ENCODE results near the gene USH1G. TPM values are rescaled to one million over a fixed set of nuclear protein-coding genes. Genes with fewer than 3 reads are reported as not detected.

USH1G gene
- total and polyA plus RNA-seq, 2 of the 13 experiments (the other 11 are each of a cell fraction or from before 2014, with no cell fraction given) = 0.04 TPM; not detected in 1

DNA sequence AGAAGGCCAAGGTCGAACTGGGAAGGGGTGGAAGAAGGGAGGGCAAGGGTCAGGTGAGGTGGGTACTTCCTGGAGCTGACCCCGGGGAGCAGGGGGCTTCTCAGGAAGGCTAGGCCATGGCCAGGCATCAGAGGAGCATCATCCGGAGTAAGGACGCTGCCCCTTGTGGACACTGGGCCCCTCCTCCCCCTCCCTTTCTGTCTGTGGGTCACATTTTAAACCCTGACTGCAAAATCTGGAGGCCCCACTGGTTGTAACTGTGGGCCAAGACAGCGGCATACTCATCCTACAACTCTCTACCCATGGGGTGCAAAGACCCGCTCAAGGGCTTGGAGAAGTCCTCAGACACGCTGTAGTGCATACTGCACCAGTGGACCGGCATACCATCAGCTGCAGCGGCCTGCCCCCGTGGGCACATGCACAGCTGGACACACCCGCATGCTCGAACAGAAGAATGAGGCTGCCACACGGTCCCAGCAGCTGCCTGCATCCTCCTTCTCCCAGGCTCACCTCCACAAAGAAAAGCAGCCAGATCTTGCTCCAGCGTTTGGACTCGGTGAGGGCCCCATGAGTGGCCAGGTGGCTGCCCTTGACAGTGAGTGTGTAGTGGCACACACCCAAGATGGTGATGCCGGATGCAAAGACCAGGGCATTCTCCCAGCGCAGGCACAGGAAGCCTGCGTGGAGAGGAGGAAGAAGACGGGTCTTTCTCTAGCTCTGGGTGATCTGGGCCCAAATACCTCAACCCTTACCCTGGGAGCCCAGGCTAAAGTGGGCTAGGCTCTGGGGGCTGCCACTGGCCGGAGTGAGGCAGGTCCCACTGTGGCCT lies 30.8 kb downstream of the USH1G start:
- no peak overlapping the region for H3K9ac ChIP-seq (ENCODE audit: insufficient read depth, low read depth, low read length)
- H3K36me3 ChIP-seq (replicated peaks in 1 of 2; ENCODE audit: control insufficient read depth in 1 of 2, insufficient read depth in 2 of 2, low read length in 2 of 2) = no peaks in the 10 kb centered on the region
- CTCF ChIA-PET (ENCODE audit: low intra/inter-chr PET ratio, low total read pairs) = no interaction called here
- TF ChIP-seq, protein P1, sequence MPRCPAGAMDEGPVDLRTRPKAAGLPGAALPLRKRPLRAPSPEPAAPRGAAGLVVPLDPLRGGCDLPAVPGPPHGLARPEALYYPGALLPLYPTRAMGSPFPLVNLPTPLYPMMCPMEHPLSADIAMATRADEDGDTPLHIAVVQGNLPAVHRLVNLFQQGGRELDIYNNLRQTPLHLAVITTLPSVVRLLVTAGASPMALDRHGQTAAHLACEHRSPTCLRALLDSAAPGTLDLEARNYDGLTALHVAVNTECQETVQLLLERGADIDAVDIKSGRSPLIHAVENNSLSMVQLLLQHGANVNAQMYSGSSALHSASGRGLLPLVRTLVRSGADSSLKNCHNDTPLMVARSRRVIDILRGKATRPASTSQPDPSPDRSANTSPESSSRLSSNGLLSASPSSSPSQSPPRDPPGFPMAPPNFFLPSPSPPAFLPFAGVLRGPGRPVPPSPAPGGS (CRISPR knock-in tag; IDR thresholded peaks at IDR 0.05) = 0 out of 2 replicates have a peak, but pooled peaks have one; percentile 17
- TF ChIP-seq ZMYM2 (CRISPR knock-in tag; IDR thresholded peaks at IDR 0.05) (no peak), ZNF33A (CRISPR knock-in tag; IDR thresholded peaks at IDR 0.05; ENCODE audit: borderline replicate concordance) (no peak), ARNT (IDR thresholded peaks at IDR 0.05) (no peak), NR2F6 (IDR thresholded peaks at IDR 0.05) (peak; percentile 28; the same call in 1 of the 2 replicates), NR2F6 (CRISPR knock-in tag; IDR thresholded peaks at IDR 0.05) (no peak), ZBTB7A (CRISPR knock-in tag; IDR thresholded peaks at IDR 0.05) (0 out of 2 replicates have a peak, but pooled peaks have one; percentile 19), CHD2 (IDR thresholded peaks at IDR 0.05; ENCODE audit: low read depth, low read length) (no peak), ZNF607 (CRISPR knock-in tag; IDR thresholded peaks at IDR 0.05; ENCODE audit: borderline replicate concordance) (no peak), RARA (CRISPR knock-in tag; IDR thresholded peaks at IDR 0.05) (peak; percentile 1; the same call in 1 of the 2 replicates)
- TF ChIP-seq, protein P2, sequence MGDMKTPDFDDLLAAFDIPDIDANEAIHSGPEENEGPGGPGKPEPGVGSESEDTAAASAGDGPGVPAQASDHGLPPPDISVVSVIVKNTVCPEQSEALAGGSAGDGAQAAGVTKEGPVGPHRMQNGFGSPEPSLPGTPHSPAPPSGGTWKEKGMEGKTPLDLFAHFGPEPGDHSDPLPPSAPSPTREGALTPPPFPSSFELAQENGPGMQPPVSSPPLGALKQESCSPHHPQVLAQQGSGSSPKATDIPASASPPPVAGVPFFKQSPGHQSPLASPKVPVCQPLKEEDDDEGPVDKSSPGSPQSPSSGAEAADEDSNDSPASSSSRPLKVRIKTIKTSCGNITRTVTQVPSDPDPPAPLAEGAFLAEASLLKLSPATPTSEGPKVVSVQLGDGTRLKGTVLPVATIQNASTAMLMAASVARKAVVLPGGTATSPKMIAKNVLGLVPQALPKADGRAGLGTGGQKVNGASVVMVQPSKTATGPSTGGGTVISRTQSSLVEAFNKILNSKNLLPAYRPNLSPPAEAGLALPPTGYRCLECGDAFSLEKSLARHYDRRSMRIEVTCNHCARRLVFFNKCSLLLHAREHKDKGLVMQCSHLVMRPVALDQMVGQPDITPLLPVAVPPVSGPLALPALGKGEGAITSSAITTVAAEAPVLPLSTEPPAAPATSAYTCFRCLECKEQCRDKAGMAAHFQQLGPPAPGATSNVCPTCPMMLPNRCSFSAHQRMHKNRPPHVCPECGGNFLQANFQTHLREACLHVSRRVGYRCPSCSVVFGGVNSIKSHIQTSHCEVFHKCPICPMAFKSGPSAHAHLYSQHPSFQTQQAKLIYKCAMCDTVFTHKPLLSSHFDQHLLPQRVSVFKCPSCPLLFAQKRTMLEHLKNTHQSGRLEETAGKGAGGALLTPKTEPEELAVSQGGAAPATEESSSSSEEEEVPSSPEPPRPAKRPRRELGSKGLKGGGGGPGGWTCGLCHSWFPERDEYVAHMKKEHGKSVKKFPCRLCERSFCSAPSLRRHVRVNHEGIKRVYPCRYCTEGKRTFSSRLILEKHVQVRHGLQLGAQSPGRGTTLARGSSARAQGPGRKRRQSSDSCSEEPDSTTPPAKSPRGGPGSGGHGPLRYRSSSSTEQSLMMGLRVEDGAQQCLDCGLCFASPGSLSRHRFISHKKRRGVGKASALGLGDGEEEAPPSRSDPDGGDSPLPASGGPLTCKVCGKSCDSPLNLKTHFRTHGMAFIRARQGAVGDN (CRISPR knock-in tag; IDR thresholded peaks at IDR 0.05) = peak; percentile 37; the same call in 1 of the 2 replicates
- TF ChIP-seq, protein P3, sequence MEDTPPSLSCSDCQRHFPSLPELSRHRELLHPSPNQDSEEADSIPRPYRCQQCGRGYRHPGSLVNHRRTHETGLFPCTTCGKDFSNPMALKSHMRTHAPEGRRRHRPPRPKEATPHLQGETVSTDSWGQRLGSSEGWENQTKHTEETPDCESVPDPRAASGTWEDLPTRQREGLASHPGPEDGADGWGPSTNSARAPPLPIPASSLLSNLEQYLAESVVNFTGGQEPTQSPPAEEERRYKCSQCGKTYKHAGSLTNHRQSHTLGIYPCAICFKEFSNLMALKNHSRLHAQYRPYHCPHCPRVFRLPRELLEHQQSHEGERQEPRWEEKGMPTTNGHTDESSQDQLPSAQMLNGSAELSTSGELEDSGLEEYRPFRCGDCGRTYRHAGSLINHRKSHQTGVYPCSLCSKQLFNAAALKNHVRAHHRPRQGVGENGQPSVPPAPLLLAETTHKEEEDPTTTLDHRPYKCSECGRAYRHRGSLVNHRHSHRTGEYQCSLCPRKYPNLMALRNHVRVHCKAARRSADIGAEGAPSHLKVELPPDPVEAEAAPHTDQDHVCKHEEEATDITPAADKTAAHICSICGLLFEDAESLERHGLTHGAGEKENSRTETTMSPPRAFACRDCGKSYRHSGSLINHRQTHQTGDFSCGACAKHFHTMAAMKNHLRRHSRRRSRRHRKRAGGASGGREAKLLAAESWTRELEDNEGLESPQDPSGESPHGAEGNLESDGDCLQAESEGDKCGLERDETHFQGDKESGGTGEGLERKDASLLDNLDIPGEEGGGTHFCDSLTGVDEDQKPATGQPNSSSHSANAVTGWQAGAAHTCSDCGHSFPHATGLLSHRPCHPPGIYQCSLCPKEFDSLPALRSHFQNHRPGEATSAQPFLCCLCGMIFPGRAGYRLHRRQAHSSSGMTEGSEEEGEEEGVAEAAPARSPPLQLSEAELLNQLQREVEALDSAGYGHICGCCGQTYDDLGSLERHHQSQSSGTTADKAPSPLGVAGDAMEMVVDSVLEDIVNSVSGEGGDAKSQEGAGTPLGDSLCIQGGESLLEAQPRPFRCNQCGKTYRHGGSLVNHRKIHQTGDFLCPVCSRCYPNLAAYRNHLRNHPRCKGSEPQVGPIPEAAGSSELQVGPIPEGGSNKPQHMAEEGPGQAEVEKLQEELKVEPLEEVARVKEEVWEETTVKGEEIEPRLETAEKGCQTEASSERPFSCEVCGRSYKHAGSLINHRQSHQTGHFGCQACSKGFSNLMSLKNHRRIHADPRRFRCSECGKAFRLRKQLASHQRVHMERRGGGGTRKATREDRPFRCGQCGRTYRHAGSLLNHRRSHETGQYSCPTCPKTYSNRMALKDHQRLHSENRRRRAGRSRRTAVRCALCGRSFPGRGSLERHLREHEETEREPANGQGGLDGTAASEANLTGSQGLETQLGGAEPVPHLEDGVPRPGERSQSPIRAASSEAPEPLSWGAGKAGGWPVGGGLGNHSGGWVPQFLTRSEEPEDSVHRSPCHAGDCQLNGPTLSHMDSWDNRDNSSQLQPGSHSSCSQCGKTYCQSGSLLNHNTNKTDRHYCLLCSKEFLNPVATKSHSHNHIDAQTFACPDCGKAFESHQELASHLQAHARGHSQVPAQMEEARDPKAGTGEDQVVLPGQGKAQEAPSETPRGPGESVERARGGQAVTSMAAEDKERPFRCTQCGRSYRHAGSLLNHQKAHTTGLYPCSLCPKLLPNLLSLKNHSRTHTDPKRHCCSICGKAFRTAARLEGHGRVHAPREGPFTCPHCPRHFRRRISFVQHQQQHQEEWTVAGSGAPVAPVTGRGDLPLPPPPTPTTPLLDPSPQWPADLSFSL (CRISPR knock-in tag; IDR thresholded peaks at IDR 0.05) = 0 out of 2 replicates have a peak, but pooled peaks have one; percentile 27
- no peak for DNase-seq (ENCODE audit: low spot score)
- H4K20me1 ChIP-seq (ENCODE audit: insufficient read depth, low read length) = no peaks in the 10 kb centered on the region
- POLR2A ChIA-PET = interaction anchor here (0.6 to 2.4 kb wide), 2 partner anchors 19 to 579 kb away, joined by 4 to 10 read pairs; partner anchors contain the start of gene FDXR
- no TSS peak for BruUV-seq (replicated peaks)
- in situ Hi-C loops (cut with HindIII; ENCODE audit: extremely low pct_ligation_motif_present, low pct_unique_long_range_greater_than_20kb) (no loop called here), intact Hi-C loops (cut with micrococcal nuclease; ENCODE audit: unreplicated experiment) (no loop called here)
- H3K4me2 ChIP-seq (ENCODE audit: low read depth, low read length) = no peak overlapping the region
- no peak overlapping the region for H3K27ac ChIP-seq (ENCODE audit: extremely low read length, insufficient read depth, low read length)
- no peaks in the 10 kb centered on the region for H3K9me3 ChIP-seq (ENCODE audit: low read length)
- H3K4me1 ChIP-seq (ENCODE audit: insufficient read depth, low read length) = peaks cover 26% of the 10 kb centered on the region
- ATAC-seq = peak; percentile 49
- peaks cover 11 to 80% of the 10 kb centered on the region in 2 experiments for H3K27me3 ChIP-seq (ENCODE audit: control insufficient read depth in 1 of 2, insufficient read depth in 2 of 2, low read length in 2 of 2)
- no peak for FAIRE-seq
- H3K79me2 ChIP-seq (ENCODE audit: insufficient read depth, low read length) = no peaks in the 10 kb centered on the region
- WGBS (ENCODE audit: low lambda C conversion rate) = 32% methylated on average over 17 of the region's 20 CpGs
- H3K4me3 ChIP-seq (replicated peaks in 1 of 3; ENCODE audit: insufficient read depth in 1 of 3, low read depth in 2 of 3, low read length in 3 of 3) = no peak overlapping the region
- H2AFZ ChIP-seq (ENCODE audit: low read length) = no peak overlapping the region

All from HepG2 (cell line).